HG03060 (cell line): ENCODE measurements around the gene ADPRM.

ENCODE experiments used
- ATAC-seq: cut with Tn5 transposase; IDR thresholded peaks from one replicate; pipeline ENCODE4 v1.9.1; 2021; ENCODE audit warnings: low read depth, moderate number of reproducible peaks; ENCODE audit not compliant: unreplicated experiment

Gene ADPRM

GRCh38 chr17:10738521-10739258, 41.3 kb downstream of the ADPRM start:
- ATAC-seq: no peak

GRCh38 chr17:10739386-10739785, 42.0 kb downstream of the ADPRM start:
- no peak for ATAC-seq

- ATAC-seq: no peak
Measured at GRCh38 chr17:10741416-10742135, 44.2 kb downstream of the ADPRM start.

- ATAC-seq: no peak
Measured at GRCh38 chr17:10742431-10742830, 45.0 kb downstream of the ADPRM start.

GRCh38 chr17:10743316-10744009, 46.1 kb downstream of the ADPRM start:
- ATAC-seq: no peak

GRCh38 chr17:10744501-10745000, 47.2 kb downstream of the ADPRM start:
- ATAC-seq: no peak

- no peak for ATAC-seq
Measured at GRCh38 chr17:10745231-10745630, 47.8 kb downstream of the ADPRM start.

- ATAC-seq: no peak
Measured at GRCh38 chr17:10748531-10749181, 51.3 kb downstream of the ADPRM start.

GRCh38 chr17:10750210-10750609, 52.8 kb downstream of the ADPRM start:
- ATAC-seq: no peak

GRCh38 chr17:10751563-10751962, 54.2 kb downstream of the ADPRM start:
- no peak for ATAC-seq

- ATAC-seq: no peak
Measured at GRCh38 chr17:10752696-10753095, 55.3 kb downstream of the ADPRM start.

GRCh38 chr17:10754109-10754508, 56.7 kb downstream of the ADPRM start:
- no peak for ATAC-seq

- ATAC-seq: no peak
Measured at GRCh38 chr17:10754861-10755591, 57.6 kb downstream of the ADPRM start.

- no peak for ATAC-seq
Measured at GRCh38 chr17:10755592-10756127, 58.3 kb downstream of the ADPRM start.

GRCh38 chr17:10756185-10756584, 58.8 kb downstream of the ADPRM start:
- ATAC-seq: no peak

- ATAC-seq: no peak
Measured at GRCh38 chr17:10756619-10757018, 59.2 kb downstream of the ADPRM start.

GRCh38 chr17:10757067-10757466, 59.7 kb downstream of the ADPRM start:
- ATAC-seq: no peak

GRCh38 chr17:10757647-10758046, 60.3 kb downstream of the ADPRM start:
- no peak for ATAC-seq

GRCh38 chr17:10758062-10758461, 60.7 kb downstream of the ADPRM start:
- no peak for ATAC-seq
